K562 (cell line): ENCODE data around the gene NTM. TPM values are rescaled to one million over a fixed set of nuclear protein-coding genes. Genes with fewer than 3 reads are reported as not detected.

ENCODE experiments used
- ATAC-seq: fragments of 200-7000 bp; cut with Tn5 transposase; 3 replicates; pipeline ENCODE4 v1.9.1; 2020; ENCODE audit warnings: moderate library complexity
- BruUV-seq: library from RNA; stranded (reverse); fragments of 400-500 nt; replicated peaks from 2 replicates; lab custom pipeline; 2021; lab: Mats Ljungman, UMichigan
- CTCF ChIA-PET: fragments of 300-600 bp; formaldehyde crosslinking; extraction: SDS; loops from one replicate; lab custom pipeline; 2021; ENCODE audit warnings: low intra/inter-chr PET ratio; lab: Yijun Ruan, JAX
- POLR2A ChIA-PET: fragments of 300-600, 350-650 bp; sonication (Branson Sonifier 250); formaldehyde crosslinking; extraction: SDS; loops from one replicate; lab custom pipeline; 2021; ENCODE audit warnings: antibody characterized with exemption, inconsistent platforms; lab: Yijun Ruan, JAX
- DNase-seq, 4 experiments: peaks; one replicate each; pipeline versions ENCODE4 v3.0.0 to v3.0.0-alpha.2; 2011 to 2018; ENCODE audit warnings: low spot score in 3 of 4, mixed read lengths in 3 of 4; ENCODE audit errors: extremely low read depth in 1 of 4
- FAIRE-seq: peaks from 2 replicates; lab custom pipeline; 2011; peaks lifted over from hg19 to GRCh38; lab: Jason Lieb, UNC
- H2AFZ ChIP-seq: 2 replicates; pipeline ENCODE4 v1.6.0; 2011; ENCODE audit warnings: low read depth, low read length, control low read depth, inconsistent platforms
- H3K27ac ChIP-seq: fragments of 200-600 bp; 3 replicates; pipeline ENCODE4 v1.8.0; 2011; ENCODE audit warnings: low read depth, mild to moderate bottlenecking, control low read depth, inconsistent platforms, low read length, moderate library complexity, mixed read lengths; ENCODE audit errors: extremely low read depth
- H3K27me3 ChIP-seq, 2 experiments: fragments of 300-600 bp in 1 of 2; 2 replicates in 1 of 2; 3 replicates in 1 of 2; pipeline versions ENCODE4 v1.6.0 to v1.8.0; 2011; ENCODE audit warnings: inconsistent platforms in 2 of 2, low read length in 2 of 2, mild to moderate bottlenecking in 1 of 2, mixed read lengths in 1 of 2, moderate library complexity in 1 of 2; ENCODE audit not compliant: control insufficient read depth in 2 of 2, insufficient read depth in 2 of 2
- H3K36me3 ChIP-seq: fragments of 300-600 bp; 3 replicates; pipeline ENCODE4 v1.8.0; 2011; ENCODE audit warnings: mild to moderate bottlenecking, low read length, inconsistent platforms; ENCODE audit not compliant: control insufficient read depth, insufficient read depth
- H3K4me1 ChIP-seq, 2 experiments: fragments of 200-600 bp in 1 of 2; replicated peaks in 1 of 2; 2 replicates in 1 of 2; 3 replicates in 1 of 2; pipeline versions ENCODE4 v1.5.1 to v1.8.0; 2011; ENCODE audit warnings: inconsistent platforms in 2 of 2, low read length in 2 of 2, mild to moderate bottlenecking in 1 of 2, mixed read lengths in 1 of 2, moderate library complexity in 1 of 2; ENCODE audit not compliant: control insufficient read depth in 2 of 2, insufficient read depth in 2 of 2
- H3K4me2 ChIP-seq: 2 replicates; pipeline ENCODE4 v1.6.1; 2011; ENCODE audit warnings: low read length, control low read depth, inconsistent platforms, mixed read lengths; ENCODE audit not compliant: insufficient read depth
- H3K4me3 ChIP-seq: fragments of 200-600 bp; sonication (generic), shearing (Covaris generic); 2 replicates; pipeline ENCODE4 v1.5.1; 2016; ENCODE audit warnings: control low read depth, inconsistent platforms
- H3K79me2 ChIP-seq: fragments of 200-600 bp; 3 replicates; pipeline ENCODE4 v1.8.0; 2011; ENCODE audit warnings: low read length, inconsistent platforms; ENCODE audit not compliant: control insufficient read depth, insufficient read depth
- H3K9ac ChIP-seq, 2 experiments: 2 replicates each; pipeline versions ENCODE4 v1.6.0 to v1.6.1; 2011; ENCODE audit warnings: low read depth in 2 of 2, low read length in 2 of 2, control low read depth in 1 of 2, inconsistent platforms in 1 of 2, mild to moderate bottlenecking in 1 of 2, mixed read lengths in 1 of 2; ENCODE audit not compliant: insufficient read depth in 1 of 2
- H3K9me1 ChIP-seq: one replicate; pipeline ENCODE4 v1.6.0; 2011; ENCODE audit warnings: inconsistent platforms, mild to moderate bottlenecking, low read length, moderate library complexity; ENCODE audit not compliant: control insufficient read depth, insufficient read depth
- H3K9me3 ChIP-seq: replicated peaks from 2 replicates; pipeline ENCODE4 v1.5.1; 2011; ENCODE audit warnings: low read depth, low read length, inconsistent platforms; ENCODE audit not compliant: control insufficient read depth, insufficient read depth
- H4K20me1 ChIP-seq: replicated peaks from 2 replicates; pipeline ENCODE4 v1.6.1; 2011; ENCODE audit warnings: low read length, inconsistent platforms, mixed read lengths; ENCODE audit not compliant: control insufficient read depth, insufficient read depth
- DPF2 ChIP-seq: fragments of 450-650 bp; IDR thresholded peaks from 2 replicates; pipeline ENCODE4 v1.6.1; 2016
- HNRNPH1 ChIP-seq: fragments of 200-400 bp; formaldehyde crosslinking; optimal IDR thresholded peaks from 2 replicates; pipeline ENCODE3; 2017; ENCODE audit warnings: low read depth, mild to moderate bottlenecking, low read length, moderate library complexity
- KLF13 ChIP-seq: fragments of 450-650 bp; IDR thresholded peaks from 2 replicates; pipeline ENCODE4 v1.6.1; 2016; ENCODE audit warnings: missing genetic modification characterization, low read depth, mild to moderate bottlenecking, missing compliant biosample characterization, moderate library complexity, borderline replicate concordance
- SAFB2 ChIP-seq: fragments of 200-400 bp; formaldehyde crosslinking; IDR thresholded peaks from 2 replicates; pipeline ENCODE4 v1.6.1; 2018; ENCODE audit warnings: borderline replicate concordance, low read length, low read depth, moderate library complexity; ENCODE audit not compliant: severe bottlenecking
- SMAD3 ChIP-seq: fragments of 450-650 bp; formaldehyde crosslinking; conservative IDR thresholded peaks from 2 replicates; pipeline ENCODE4 v1.4.0; 2020; ENCODE audit warnings: mild to moderate bottlenecking
- SNRNP70 ChIP-seq: fragments of 200-400 bp; formaldehyde crosslinking; optimal IDR thresholded peaks from 2 replicates; pipeline ENCODE3; 2017; ENCODE audit warnings: low read depth, low read length
- THRAP3 ChIP-seq: fragments of 450-650 bp; IDR thresholded peaks from 2 replicates; pipeline ENCODE4 v1.6.1; 2016; ENCODE audit warnings: mild to moderate bottlenecking, inconsistent platforms, borderline replicate concordance
- WGBS: fragments of 100-300 bp; shearing (Covaris generic); methylation state at CpG from one replicate; pipeline ENCODE4 v1.1.6; 2016; ENCODE audit warnings: low coverage, mixed read lengths; ENCODE audit not compliant: insufficient coverage; ENCODE audit errors: missing lambda C conversion rate; 5-methylcytosine and 5-hydroxymethylcytosine counted together
- in situ Hi-C: fragments of 300-500 bp; cut with MboI; formaldehyde crosslinking; loops from 4 replicates; pipeline ENCODE4 v1.15.0; 2018; ENCODE audit warnings: inconsistent platforms, mixed read lengths
- intact Hi-C: fragments of 100-400 bp; cut with micrococcal nuclease; formaldehyde crosslinking; loops from 2 replicates; pipeline ENCODE4 v1.14.2; 2022
- polyA plus RNA-seq, 8 experiments: library from polyadenylated mRNA; depleted of rRNA in 4 of 8; stranded (reverse) in 5 of 8; unstranded in 3 of 8; fragments of >200 nt; fragmentation: Nextera tagmentation in 2 of 8; fragmentation: Illumina TruSeq in 1 of 8; extraction: Ambion mirVana in 2 of 8; extraction: Trizol in 1 of 8; gene quantifications; 2 replicates each; pipeline versions ENCODE4 v1.2.1 to v1.2.3, GENCODE V29; 2011 to 2014; ENCODE audit warnings: inconsistent platforms in 1 of 8, missing spikeins in 1 of 8
- total RNA-seq, 7 experiments: library from RNA; depleted of rRNA in 6 of 7; stranded (reverse); fragments of >200 nt in 6 of 7; fragmentation: Illumina TruSeq in 2 of 7; extraction: Trizol in 2 of 7; gene quantifications; 2 replicates each; pipeline versions ENCODE4 v1.2.1 to v1.2.3, GENCODE V29; 2011 to 2021; ENCODE audit warnings: low replicate concordance in 1 of 7
- TF ChIP-seq, protein P1 (sequence below): fragments of 450-650 bp; formaldehyde crosslinking; IDR thresholded peaks from 2 replicates; pipeline ENCODE4 v1.4.0; 2020; ENCODE audit warnings: mild to moderate bottlenecking, moderate library complexity
- TF ChIP-seq, protein P2 (sequence below): fragments of 450-650 bp; IDR thresholded peaks from 2 replicates; pipeline ENCODE4 v1.6.1; 2018; ENCODE audit warnings: mild to moderate bottlenecking, low read depth; ENCODE audit not compliant: partially characterized antibody
- TF ChIP-seq, protein P3 (sequence below), 2 experiments: fragments of 450-650 bp; IDR thresholded peaks; 2 replicates each; pipeline ENCODE4 v1.6.1; 2018; ENCODE audit warnings: mild to moderate bottlenecking in 2 of 2, low read depth in 1 of 2; ENCODE audit not compliant: partially characterized antibody in 2 of 2

The NTM gene
- total and polyA plus RNA-seq, 9 of the 15 experiments (the other 6 are each of a cell fraction or from before 2014, with no cell fraction given): not detected

GRCh38 chr11:132168344-132168981, 798.0 kb downstream of the NTM start (continued):
- TF ChIP-seq, protein P1, sequence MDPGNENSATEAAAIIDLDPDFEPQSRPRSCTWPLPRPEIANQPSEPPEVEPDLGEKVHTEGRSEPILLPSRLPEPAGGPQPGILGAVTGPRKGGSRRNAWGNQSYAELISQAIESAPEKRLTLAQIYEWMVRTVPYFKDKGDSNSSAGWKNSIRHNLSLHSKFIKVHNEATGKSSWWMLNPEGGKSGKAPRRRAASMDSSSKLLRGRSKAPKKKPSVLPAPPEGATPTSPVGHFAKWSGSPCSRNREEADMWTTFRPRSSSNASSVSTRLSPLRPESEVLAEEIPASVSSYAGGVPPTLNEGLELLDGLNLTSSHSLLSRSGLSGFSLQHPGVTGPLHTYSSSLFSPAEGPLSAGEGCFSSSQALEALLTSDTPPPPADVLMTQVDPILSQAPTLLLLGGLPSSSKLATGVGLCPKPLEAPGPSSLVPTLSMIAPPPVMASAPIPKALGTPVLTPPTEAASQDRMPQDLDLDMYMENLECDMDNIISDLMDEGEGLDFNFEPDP (CRISPR knock-in tag): no peak
- TF ChIP-seq SNRNP70 (no peak), KLF13 (tag) (no peak)

DNA sequence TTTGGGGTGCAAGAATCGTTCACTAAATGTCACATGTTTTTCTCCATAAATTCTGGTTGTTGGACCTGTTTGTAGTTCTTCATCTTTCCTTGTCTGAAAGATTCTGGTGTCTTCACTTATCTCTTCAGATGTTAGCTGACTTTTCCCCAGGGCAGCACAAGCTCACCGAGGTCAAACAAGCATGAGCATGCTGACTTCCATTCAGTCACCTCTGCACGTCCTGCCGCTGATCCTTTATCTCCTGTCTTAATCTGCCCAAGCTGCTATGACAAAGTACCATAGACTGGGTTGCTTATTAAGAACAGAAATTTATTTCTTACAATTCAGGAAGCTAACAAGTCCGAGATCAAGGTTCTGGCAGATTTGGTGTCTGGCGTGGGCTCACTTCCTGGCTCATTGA, 800.6 kb downstream of the NTM start:
- intact Hi-C loops: no loop called here
- Histone ChIP-seq H3K36me3 (no peaks in the 10 kb centered on the region), H3K4me1 (no peaks in the 10 kb centered on the region), H3K9me1 (no peaks in the 10 kb centered on the region), H3K9ac (no peak overlapping the region), H3K79me2 (no peaks in the 10 kb centered on the region), H4K20me1 (no peaks in the 10 kb centered on the region), H3K4me3 (no peak overlapping the region), H2AFZ (no peak overlapping the region), H3K27ac (no peak overlapping the region), H3K27me3 (no peaks in the 10 kb centered on the region), H3K9me3 (no peaks in the 10 kb centered on the region; the same call in 1 of the 2 replicates), H3K4me2 (no peak overlapping the region)
- BruUV-seq: no TSS peak
- ATAC-seq: no peak
- ChIA-PET CTCF (no interaction called here), POLR2A (no interaction called here)
- no peak for FAIRE-seq
- 0% methylated on average over 6 of the region's 6 CpGs for whole genome bisulfite sequencing
- in situ Hi-C loops: no loop called here
- DNase-seq: no peak
- TF ChIP-seq, protein P2, sequence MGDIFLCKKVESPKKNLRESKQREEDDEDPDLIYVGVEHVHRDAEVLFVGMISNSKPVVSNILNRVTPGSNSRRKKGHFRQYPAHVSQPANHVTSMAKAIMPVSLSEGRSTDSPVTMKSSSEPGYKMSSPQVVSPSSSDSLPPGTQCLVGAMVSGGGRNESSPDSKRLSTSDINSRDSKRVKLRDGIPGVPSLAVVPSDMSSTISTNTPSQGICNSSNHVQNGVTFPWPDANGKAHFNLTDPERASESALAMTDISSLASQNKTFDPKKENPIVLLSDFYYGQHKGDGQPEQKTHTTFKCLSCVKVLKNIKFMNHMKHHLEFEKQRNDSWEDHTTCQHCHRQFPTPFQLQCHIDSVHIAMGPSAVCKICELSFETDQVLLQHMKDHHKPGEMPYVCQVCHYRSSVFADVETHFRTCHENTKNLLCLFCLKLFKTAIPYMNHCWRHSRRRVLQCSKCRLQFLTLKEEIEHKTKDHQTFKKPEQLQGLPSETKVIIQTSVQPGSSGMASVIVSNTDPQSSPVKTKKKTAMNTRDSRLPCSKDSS: no peak
- TF ChIP-seq DPF2 (no peak), HNRNPH1 (no peak), SMAD3 (CRISPR knock-in tag) (no peak), THRAP3 (no peak), SAFB2 (no peak)
- TF ChIP-seq, protein P3, sequence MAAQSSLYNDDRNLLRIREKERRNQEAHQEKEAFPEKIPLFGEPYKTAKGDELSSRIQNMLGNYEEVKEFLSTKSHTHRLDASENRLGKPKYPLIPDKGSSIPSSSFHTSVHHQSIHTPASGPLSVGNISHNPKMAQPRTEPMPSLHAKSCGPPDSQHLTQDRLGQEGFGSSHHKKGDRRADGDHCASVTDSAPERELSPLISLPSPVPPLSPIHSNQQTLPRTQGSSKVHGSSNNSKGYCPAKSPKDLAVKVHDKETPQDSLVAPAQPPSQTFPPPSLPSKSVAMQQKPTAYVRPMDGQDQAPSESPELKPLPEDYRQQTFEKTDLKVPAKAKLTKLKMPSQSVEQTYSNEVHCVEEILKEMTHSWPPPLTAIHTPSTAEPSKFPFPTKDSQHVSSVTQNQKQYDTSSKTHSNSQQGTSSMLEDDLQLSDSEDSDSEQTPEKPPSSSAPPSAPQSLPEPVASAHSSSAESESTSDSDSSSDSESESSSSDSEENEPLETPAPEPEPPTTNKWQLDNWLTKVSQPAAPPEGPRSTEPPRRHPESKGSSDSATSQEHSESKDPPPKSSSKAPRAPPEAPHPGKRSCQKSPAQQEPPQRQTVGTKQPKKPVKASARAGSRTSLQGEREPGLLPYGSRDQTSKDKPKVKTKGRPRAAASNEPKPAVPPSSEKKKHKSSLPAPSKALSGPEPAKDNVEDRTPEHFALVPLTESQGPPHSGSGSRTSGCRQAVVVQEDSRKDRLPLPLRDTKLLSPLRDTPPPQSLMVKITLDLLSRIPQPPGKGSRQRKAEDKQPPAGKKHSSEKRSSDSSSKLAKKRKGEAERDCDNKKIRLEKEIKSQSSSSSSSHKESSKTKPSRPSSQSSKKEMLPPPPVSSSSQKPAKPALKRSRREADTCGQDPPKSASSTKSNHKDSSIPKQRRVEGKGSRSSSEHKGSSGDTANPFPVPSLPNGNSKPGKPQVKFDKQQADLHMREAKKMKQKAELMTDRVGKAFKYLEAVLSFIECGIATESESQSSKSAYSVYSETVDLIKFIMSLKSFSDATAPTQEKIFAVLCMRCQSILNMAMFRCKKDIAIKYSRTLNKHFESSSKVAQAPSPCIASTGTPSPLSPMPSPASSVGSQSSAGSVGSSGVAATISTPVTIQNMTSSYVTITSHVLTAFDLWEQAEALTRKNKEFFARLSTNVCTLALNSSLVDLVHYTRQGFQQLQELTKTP (IDR thresholded peaks at IDR 0.05; ENCODE audit: low read depth in 1 of 2, partially characterized antibody in 2 of 2): no peak
